GM23338 (cell line): ENCODE data around the gene NCKAP5. TPM values are rescaled to one million over a fixed set of nuclear protein-coding genes. Genes with fewer than 3 reads are reported as not detected.

ENCODE experiments used
- ATAC-seq: fragments of 200-7000 bp; cut with Tn5 transposase; 3 replicates; pipeline ENCODE4 v1.9.1; 2020
- DNase-seq: peaks from one replicate; pipeline ENCODE4 v3.0.0-alpha.2; 2015; ENCODE audit warnings: low spot score
- H2AFZ ChIP-seq: fragments of 200-600 bp; sonication (generic); 2 replicates; pipeline ENCODE4 v1.8.0; 2016; ENCODE audit warnings: antibody characterized with exemption, mild to moderate bottlenecking, moderate library complexity
- H3F3A ChIP-seq: fragments of 200-600 bp; sonication (generic); replicated peaks from 2 replicates; pipeline ENCODE4 v1.8.0; 2017; ENCODE audit warnings: antibody characterized with exemption, mixed run types, low read depth
- H3K27ac ChIP-seq: fragments of 200-600 bp; sonication (generic); 2 replicates; pipeline ENCODE4 v1.6.1; 2016; ENCODE audit warnings: low read depth
- H3K27me3 ChIP-seq: fragments of 200-600 bp; sonication (generic); 2 replicates; pipeline ENCODE4 v1.8.0; 2016; ENCODE audit warnings: mild to moderate bottlenecking, mixed run types, moderate library complexity; ENCODE audit not compliant: insufficient read depth
- H3K36me3 ChIP-seq: fragments of 200-600 bp; sonication (generic); 2 replicates; pipeline ENCODE4 v1.8.0; 2016; ENCODE audit warnings: mild to moderate bottlenecking; ENCODE audit not compliant: insufficient read depth
- H3K4me1 ChIP-seq: fragments of 200-600 bp; sonication (generic); 2 replicates; pipeline ENCODE4 v1.8.0; 2016; ENCODE audit warnings: mild to moderate bottlenecking, moderate library complexity; ENCODE audit not compliant: insufficient read depth
- H3K4me2 ChIP-seq: fragments of 200-600 bp; sonication (generic); 2 replicates; pipeline ENCODE4 v1.7.1; 2017; ENCODE audit warnings: mixed run types
- H3K4me3 ChIP-seq: fragments of 200-600 bp; sonication (generic); 2 replicates; pipeline ENCODE4 v1.6.1; 2016; ENCODE audit warnings: mixed run types
- H3K79me2 ChIP-seq: fragments of 200-600 bp; sonication (generic); replicated peaks from 2 replicates; pipeline ENCODE4 v1.8.0; 2017; ENCODE audit warnings: mild to moderate bottlenecking; ENCODE audit not compliant: insufficient read depth
- H3K9me2 ChIP-seq: fragments of 200-600 bp; sonication (generic); 2 replicates; pipeline ENCODE4 v1.8.0; 2017; ENCODE audit not compliant: insufficient read depth
- H4K20me1 ChIP-seq: fragments of 200-600 bp; sonication (generic); replicated peaks from 2 replicates; pipeline ENCODE4 v1.8.0; 2017; ENCODE audit warnings: mild to moderate bottlenecking; ENCODE audit not compliant: insufficient read depth
- H3K27ac Mint-ChIP-seq: 2 replicates; pipeline ENCODE4 v1.8.0; 2020; ENCODE audit warnings: inconsistent platforms, mild to moderate bottlenecking, moderate library complexity, mixed read lengths
- H3K27me3 Mint-ChIP-seq: 3 replicates; pipeline ENCODE4 v1.8.0; 2022; ENCODE audit warnings: low read depth, mild to moderate bottlenecking, moderate library complexity, mixed read lengths, inconsistent platforms; ENCODE audit not compliant: insufficient read depth, poor library complexity
- H3K36me3 Mint-ChIP-seq: 3 replicates; pipeline ENCODE4 v1.8.0; 2021; ENCODE audit warnings: low read depth, mild to moderate bottlenecking, inconsistent platforms, moderate library complexity, mixed read lengths
- H3K4me1 Mint-ChIP-seq: 3 replicates; pipeline ENCODE4 v1.8.0; 2020; ENCODE audit warnings: mild to moderate bottlenecking, inconsistent platforms, mixed read lengths
- H3K4me3 Mint-ChIP-seq: 3 replicates; pipeline ENCODE4 v1.8.0; 2021; ENCODE audit warnings: moderate library complexity, mild to moderate bottlenecking, inconsistent platforms, mixed read lengths
- H3K9me3 Mint-ChIP-seq: 3 replicates; pipeline ENCODE4 v1.8.0; 2020; ENCODE audit warnings: moderate library complexity, mild to moderate bottlenecking, inconsistent platforms, mixed read lengths
- CREB1 ChIP-seq: fragments of 250-450 bp; sonication (Bioruptor Pico); IDR thresholded peaks from 2 replicates; pipeline ENCODE4 v1.5.0; 2020; ENCODE audit warnings: low read depth, mild to moderate bottlenecking, moderate library complexity
- JUNB ChIP-seq: IDR thresholded peaks from one replicate; pipeline ENCODE4 v1.6.1; 2016; ENCODE audit warnings: antibody characterized with exemption; ENCODE audit not compliant: unreplicated experiment
- NANOG ChIP-seq: IDR thresholded peaks from 2 replicates; pipeline ENCODE4 v1.6.1; 2016; ENCODE audit warnings: antibody characterized with exemption, borderline replicate concordance
- REST ChIP-seq: IDR thresholded peaks from one replicate; pipeline ENCODE4 v1.6.1; 2018; ENCODE audit warnings: antibody characterized with exemption; ENCODE audit not compliant: unreplicated experiment
- STAT1 ChIP-seq: IDR thresholded peaks from one replicate; pipeline ENCODE4 v1.6.1; 2016; ENCODE audit warnings: antibody characterized with exemption; ENCODE audit not compliant: unreplicated experiment
- ZNF114 ChIP-seq: fragments of 250-450 bp; sonication (Bioruptor Pico); IDR thresholded peaks from 2 replicates; pipeline ENCODE4 v1.5.0; 2020; ENCODE audit warnings: mild to moderate bottlenecking, moderate library complexity
- ZNF331 ChIP-seq: fragments of 250-450 bp; sonication (Bioruptor Pico); IDR thresholded peaks from 2 replicates; pipeline ENCODE4 v1.5.0; 2020; ENCODE audit warnings: low read depth, mild to moderate bottlenecking, moderate library complexity
- polyA plus RNA-seq: library from polyadenylated mRNA; unstranded; fragments of >200 nt; fragmentation: Nextera tagmentation; extraction: Ambion mirVana; gene quantifications from 2 replicates; pipeline ENCODE4 v1.2.1, GENCODE V29; 2016
- total RNA-seq: library from RNA; depleted of rRNA; stranded (reverse); fragments of >200 nt; shearing (Covaris generic); gene quantifications from 2 replicates; pipeline ENCODE4 v1.2.3, GENCODE V29; 2014
- TF ChIP-seq, protein P1 (sequence below), 2 experiments: fragments of 200-600 bp in 1 of 2; sonication (generic) in 1 of 2; conservative IDR thresholded peaks; 2 replicates each; pipeline versions ENCODE4 v1.5.1 to v1.6.1; 2016 to 2017; ENCODE audit warnings: antibody characterized with exemption in 2 of 2, low read depth in 2 of 2, mild to moderate bottlenecking in 2 of 2, moderate library complexity in 1 of 2
- TF ChIP-seq, protein P2 (sequence below): fragments of 250-450 bp; sonication (Bioruptor Pico); IDR thresholded peaks from 2 replicates; pipeline ENCODE4 v1.5.0; 2020; ENCODE audit warnings: mild to moderate bottlenecking, moderate library complexity

The NCKAP5 gene
- total and polyA plus RNA-seq, 2 experiments from 2014 or later: 0.34 to 0.73 TPM

DNA sequence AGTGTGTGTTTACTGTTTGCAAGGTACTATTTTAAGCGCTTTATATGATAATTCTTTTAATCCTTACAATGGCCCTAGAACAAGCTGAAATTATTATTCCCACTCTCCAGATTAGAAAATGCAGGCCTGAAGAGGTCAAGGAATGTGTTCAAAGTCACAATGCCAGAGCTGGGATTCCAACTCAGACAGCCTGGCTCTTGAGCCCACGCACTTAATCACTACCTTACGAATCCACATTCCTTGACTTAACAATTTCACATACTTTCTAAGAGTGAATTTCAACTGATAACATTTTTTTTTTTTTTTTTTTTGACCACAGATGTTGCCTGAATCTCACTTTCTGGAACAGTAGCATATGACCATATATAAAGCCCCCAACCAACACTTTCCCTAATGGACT, 400.3 kb downstream of the NCKAP5 start:
- Mint-ChIP-seq H3K4me3 (no peak overlapping the region), H3K36me3 (no peaks in the 10 kb centered on the region), H3K4me1 (no peaks in the 10 kb centered on the region), H3K9me3 (no peaks in the 10 kb centered on the region), H3K27ac (no peak overlapping the region), H3K27me3 (no peaks in the 10 kb centered on the region)
- no peaks in the 10 kb centered on the region for H3K4me1 ChIP-seq
- no peak overlapping the region for H3K4me3 ChIP-seq
- no peaks in the 10 kb centered on the region for H3K36me3 ChIP-seq
- H4K20me1 ChIP-seq: no peaks in the 10 kb centered on the region
- ATAC-seq: no peak
- TF ChIP-seq ZNF114: no peak
- TF ChIP-seq, protein P1, sequence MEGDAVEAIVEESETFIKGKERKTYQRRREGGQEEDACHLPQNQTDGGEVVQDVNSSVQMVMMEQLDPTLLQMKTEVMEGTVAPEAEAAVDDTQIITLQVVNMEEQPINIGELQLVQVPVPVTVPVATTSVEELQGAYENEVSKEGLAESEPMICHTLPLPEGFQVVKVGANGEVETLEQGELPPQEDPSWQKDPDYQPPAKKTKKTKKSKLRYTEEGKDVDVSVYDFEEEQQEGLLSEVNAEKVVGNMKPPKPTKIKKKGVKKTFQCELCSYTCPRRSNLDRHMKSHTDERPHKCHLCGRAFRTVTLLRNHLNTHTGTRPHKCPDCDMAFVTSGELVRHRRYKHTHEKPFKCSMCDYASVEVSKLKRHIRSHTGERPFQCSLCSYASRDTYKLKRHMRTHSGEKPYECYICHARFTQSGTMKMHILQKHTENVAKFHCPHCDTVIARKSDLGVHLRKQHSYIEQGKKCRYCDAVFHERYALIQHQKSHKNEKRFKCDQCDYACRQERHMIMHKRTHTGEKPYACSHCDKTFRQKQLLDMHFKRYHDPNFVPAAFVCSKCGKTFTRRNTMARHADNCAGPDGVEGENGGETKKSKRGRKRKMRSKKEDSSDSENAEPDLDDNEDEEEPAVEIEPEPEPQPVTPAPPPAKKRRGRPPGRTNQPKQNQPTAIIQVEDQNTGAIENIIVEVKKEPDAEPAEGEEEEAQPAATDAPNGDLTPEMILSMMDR (conservative IDR thresholded peaks at IDR 0.05; ENCODE audit: low read depth in 2 of 2): no peak
- no peak for TF ChIP-seq ZNF331 (CRISPR knock-in tag)
- TF ChIP-seq NANOG: no peak
- TF ChIP-seq REST: no peak
- no peaks in the 10 kb centered on the region for H3K79me2 ChIP-seq
- no peaks in the 10 kb centered on the region for H3K9me2 ChIP-seq
- H3F3A ChIP-seq: no peaks in the 10 kb centered on the region
- no peaks in the 10 kb centered on the region for H3K27me3 ChIP-seq
- no peak overlapping the region for H3K4me2 ChIP-seq
- peak; percentile 5 for DNase-seq
- H3K27ac ChIP-seq: no peak overlapping the region
- no peak overlapping the region for H2AFZ ChIP-seq

GRCh38 chr2:133167223-133167622, 401.0 kb downstream of the NCKAP5 start:
- no peaks in the 10 kb centered on the region for H3K79me2 ChIP-seq
- DNase-seq (no peak), ATAC-seq (no peak)
- H3K4me2 ChIP-seq: no peak overlapping the region
- no peaks in the 10 kb centered on the region for H3K27me3 ChIP-seq
- no peak overlapping the region for H3K27ac Mint-ChIP-seq
- no peaks in the 10 kb centered on the region for H4K20me1 ChIP-seq
- no peaks in the 10 kb centered on the region for H3K4me1 ChIP-seq
- no peaks in the 10 kb centered on the region for H3K36me3 Mint-ChIP-seq
- no peaks in the 10 kb centered on the region for H3K9me2 ChIP-seq
- no peaks in the 10 kb centered on the region for H3K36me3 ChIP-seq
- H3F3A ChIP-seq: no peaks in the 10 kb centered on the region
- no peak overlapping the region for H3K4me3 Mint-ChIP-seq
- H3K27me3 Mint-ChIP-seq: no peaks in the 10 kb centered on the region
- H3K27ac ChIP-seq: no peak overlapping the region
- no peaks in the 10 kb centered on the region for H3K4me1 Mint-ChIP-seq
- H3K4me3 ChIP-seq: no peak overlapping the region
- H2AFZ ChIP-seq: no peak overlapping the region
- H3K9me3 Mint-ChIP-seq: no peaks in the 10 kb centered on the region
- TF ChIP-seq CREB1 (CRISPR knock-in tag): no peak
- no peak for TF ChIP-seq STAT1
- no peak for TF ChIP-seq ZNF114
- TF ChIP-seq, protein P2, sequence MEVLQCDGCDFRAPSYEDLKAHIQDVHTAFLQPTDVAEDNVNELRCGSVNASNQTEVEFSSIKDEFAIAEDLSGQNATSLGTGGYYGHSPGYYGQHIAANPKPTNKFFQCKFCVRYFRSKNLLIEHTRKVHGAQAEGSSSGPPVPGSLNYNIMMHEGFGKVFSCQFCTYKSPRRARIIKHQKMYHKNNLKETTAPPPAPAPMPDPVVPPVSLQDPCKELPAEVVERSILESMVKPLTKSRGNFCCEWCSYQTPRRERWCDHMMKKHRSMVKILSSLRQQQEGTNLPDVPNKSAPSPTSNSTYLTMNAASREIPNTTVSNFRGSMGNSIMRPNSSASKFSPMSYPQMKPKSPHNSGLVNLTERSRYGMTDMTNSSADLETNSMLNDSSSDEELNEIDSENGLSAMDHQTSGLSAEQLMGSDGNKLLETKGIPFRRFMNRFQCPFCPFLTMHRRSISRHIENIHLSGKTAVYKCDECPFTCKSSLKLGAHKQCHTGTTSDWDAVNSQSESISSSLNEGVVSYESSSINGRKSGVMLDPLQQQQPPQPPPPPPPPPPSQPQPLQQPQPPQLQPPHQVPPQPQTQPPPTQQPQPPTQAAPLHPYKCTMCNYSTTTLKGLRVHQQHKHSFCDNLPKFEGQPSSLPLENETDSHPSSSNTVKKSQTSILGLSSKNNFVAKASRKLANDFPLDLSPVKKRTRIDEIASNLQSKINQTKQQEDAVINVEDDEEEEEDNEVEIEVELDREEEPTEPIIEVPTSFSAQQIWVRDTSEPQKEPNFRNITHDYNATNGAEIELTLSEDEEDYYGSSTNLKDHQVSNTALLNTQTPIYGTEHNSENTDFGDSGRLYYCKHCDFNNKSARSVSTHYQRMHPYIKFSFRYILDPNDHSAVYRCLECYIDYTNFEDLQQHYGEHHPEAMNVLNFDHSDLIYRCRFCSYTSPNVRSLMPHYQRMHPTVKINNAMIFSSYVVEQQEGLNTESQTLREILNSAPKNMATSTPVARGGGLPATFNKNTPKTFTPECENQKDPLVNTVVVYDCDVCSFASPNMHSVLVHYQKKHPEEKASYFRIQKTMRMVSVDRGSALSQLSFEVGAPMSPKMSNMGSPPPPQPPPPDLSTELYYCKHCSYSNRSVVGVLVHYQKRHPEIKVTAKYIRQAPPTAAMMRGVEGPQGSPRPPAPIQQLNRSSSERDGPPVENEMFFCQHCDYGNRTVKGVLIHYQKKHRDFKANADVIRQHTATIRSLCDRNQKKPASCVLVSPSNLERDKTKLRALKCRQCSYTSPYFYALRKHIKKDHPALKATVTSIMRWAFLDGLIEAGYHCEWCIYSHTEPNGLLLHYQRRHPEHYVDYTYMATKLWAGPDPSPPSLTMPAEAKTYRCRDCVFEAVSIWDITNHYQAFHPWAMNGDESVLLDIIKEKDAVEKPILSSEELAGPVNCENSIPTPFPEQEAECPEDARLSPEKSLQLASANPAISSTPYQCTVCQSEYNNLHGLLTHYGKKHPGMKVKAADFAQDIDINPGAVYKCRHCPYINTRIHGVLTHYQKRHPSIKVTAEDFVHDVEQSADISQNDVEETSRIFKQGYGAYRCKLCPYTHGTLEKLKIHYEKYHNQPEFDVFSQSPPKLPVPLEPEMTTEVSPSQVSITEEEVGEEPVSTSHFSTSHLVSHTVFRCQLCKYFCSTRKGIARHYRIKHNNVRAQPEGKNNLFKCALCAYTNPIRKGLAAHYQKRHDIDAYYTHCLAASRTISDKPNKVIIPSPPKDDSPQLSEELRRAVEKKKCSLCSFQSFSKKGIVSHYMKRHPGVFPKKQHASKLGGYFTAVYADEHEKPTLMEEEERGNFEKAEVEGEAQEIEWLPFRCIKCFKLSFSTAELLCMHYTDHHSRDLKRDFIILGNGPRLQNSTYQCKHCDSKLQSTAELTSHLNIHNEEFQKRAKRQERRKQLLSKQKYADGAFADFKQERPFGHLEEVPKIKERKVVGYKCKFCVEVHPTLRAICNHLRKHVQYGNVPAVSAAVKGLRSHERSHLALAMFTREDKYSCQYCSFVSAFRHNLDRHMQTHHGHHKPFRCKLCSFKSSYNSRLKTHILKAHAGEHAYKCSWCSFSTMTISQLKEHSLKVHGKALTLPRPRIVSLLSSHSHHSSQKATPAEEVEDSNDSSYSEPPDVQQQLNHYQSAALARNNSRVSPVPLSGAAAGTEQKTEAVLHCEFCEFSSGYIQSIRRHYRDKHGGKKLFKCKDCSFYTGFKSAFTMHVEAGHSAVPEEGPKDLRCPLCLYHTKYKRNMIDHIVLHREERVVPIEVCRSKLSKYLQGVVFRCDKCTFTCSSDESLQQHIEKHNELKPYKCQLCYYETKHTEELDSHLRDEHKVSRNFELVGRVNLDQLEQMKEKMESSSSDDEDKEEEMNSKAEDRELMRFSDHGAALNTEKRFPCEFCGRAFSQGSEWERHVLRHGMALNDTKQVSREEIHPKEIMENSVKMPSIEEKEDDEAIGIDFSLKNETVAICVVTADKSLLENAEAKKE (CRISPR knock-in tag): no peak
- TF ChIP-seq JUNB: no peak
